COLO668 (cell line): ENCODE data around the gene PGAP3.

Experiments
- DNase-seq: peaks from one replicate; lab custom pipeline; 2025; ENCODE audit not compliant: unreplicated experiment; lab: John Stamatoyannopoulos, UW

PGAP3 gene

GRCh38 chr17:39625198-39625785 is 62.6 kb downstream of the PGAP3 start:
- no peak for DNase-seq

GRCh38 chr17:39624313-39624712 is 63.5 kb downstream of the PGAP3 start:
- DNase-seq: no peak

- DNase-seq: peak; percentile 75
Measured at GRCh38 chr17:39623356-39623950, 64.4 kb downstream of the PGAP3 start.

GRCh38 chr17:39622380-39623006 is 65.4 kb downstream of the PGAP3 start:
- no peak for DNase-seq

- peak; percentile 65 for DNase-seq
Measured at GRCh38 chr17:39621523-39622379, 66.1 kb downstream of the PGAP3 start.
